GM21447 (cell line): Measurements from ENCODE around the gene NUDT21.
"Not testable (repeated sequence)": the region's sequence is repeated elsewhere in the genome, so short reads cannot be mapped to it uniquely, and the experiment has no call there.

Experiments
- ATAC-seq: cut with Tn5 transposase; IDR thresholded peaks from one replicate; pipeline ENCODE4 v1.9.1; 2021; ENCODE audit not compliant: unreplicated experiment

Gene NUDT21

DNA sequence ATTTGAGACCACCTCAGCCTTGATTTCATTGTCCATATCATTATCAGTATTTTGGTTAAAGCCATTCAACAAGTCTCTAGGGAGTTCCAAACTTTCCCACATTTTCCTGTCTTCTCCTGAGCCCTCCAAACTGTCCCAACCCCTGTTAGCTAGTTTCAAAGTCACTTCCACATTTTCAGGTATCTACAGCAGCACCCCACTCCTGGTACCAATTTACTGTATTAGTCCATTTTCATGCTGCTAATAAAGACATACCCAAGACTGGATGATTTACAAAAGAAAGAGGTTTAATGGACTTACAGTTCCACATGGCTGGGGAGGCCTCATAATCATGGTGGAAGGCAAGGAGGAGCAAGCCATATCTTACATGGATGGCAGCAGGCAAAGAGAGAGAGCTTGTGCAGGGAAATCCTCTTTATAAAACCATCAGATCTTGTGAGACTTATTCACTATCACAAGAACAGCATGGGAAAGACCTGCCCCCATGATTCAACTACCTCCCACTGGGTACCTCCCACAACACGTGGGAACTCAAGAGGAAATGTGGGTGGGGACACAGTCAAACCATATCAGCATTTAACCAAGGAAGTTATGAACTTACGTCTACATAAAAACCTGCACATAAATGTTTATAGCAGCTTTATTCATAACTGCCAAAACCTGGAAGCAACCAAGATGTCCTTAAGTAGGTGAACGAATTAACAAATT is 70.2 kb downstream of the NUDT21 start:
- ATAC-seq, result not testable (repeated sequence)
